Measurements from ENCODE around the gene LEP. TPM values are rescaled to one million over a fixed set of nuclear protein-coding genes. Genes with fewer than 3 reads are reported as not detected.
A peak's percentile ranks its signal among the peaks of the same experiment; 100 is the strongest.

The LEP gene
- total and polyA plus RNA-seq, 2 experiments from 2014 or later = 0.11 to 0.22 TPM

- H3K9me2 ChIP-seq (ENCODE audit: insufficient read depth) = no peaks in the 10 kb centered on the region
- H3F3A ChIP-seq (ENCODE audit: insufficient read depth) = no peaks in the 10 kb centered on the region
- no peak for DNase-seq
- no peak overlapping the region for H3K4me2 ChIP-seq (ENCODE audit: unreplicated experiment)
- in situ Hi-C loops (cut with MboI) = no loop called here
- peaks cover 11% of the 10 kb centered on the region for H3K9me3 ChIP-seq (ENCODE audit: low read depth)
- no peak overlapping the region for H2AFZ ChIP-seq
- peaks cover 29% of the 10 kb centered on the region for H3K27me3 ChIP-seq (replicated peaks; ENCODE audit: insufficient read depth)
- H3K27ac ChIP-seq = no peak overlapping the region
- TF ChIP-seq EZH2 (IDR thresholded peaks at IDR 0.05; ENCODE audit: insufficient read depth, poor library complexity, severe bottlenecking) = no peak
- TF ChIP-seq EZH2phosphoT487 (IDR thresholded peaks at IDR 0.05; ENCODE audit: insufficient read depth, low read depth) = no peak
- no peak overlapping the region for H3K4me3 ChIP-seq
- WGBS, 2 experiments (ENCODE audit: low coverage in 1 of 2, low lambda C conversion rate in 2 of 2, missing lambda C conversion rate in 2 of 2) = 68 to 69% methylated on average over 4 of the region's 4 CpGs
- no peaks in the 10 kb centered on the region for H4K20me1 ChIP-seq (ENCODE audit: insufficient read depth)
- no peaks in the 10 kb centered on the region for H3K4me1 ChIP-seq (ENCODE audit: insufficient read depth)
- no peaks in the 10 kb centered on the region for H3K36me3 ChIP-seq (ENCODE audit: low read depth)
- no peak overlapping the region for H3K9ac ChIP-seq
- H3K79me2 ChIP-seq (ENCODE audit: insufficient read depth) = no peaks in the 10 kb centered on the region
Measured at GRCh38 chr7:128197989-128198580, 43.0 kb upstream of the LEP start.

GRCh38 chr7:128200376-128200775, 40.7 kb upstream of the LEP start:
- H3K79me2 ChIP-seq (ENCODE audit: insufficient read depth) = no peaks in the 10 kb centered on the region
- H3K4me3 ChIP-seq = no peak overlapping the region
- H2AFZ ChIP-seq = no peak overlapping the region
- H3K27me3 ChIP-seq (replicated peaks; ENCODE audit: insufficient read depth) = peaks cover 27% of the 10 kb centered on the region
- no peaks in the 10 kb centered on the region for H3F3A ChIP-seq (ENCODE audit: insufficient read depth)
- no peaks in the 10 kb centered on the region for H4K20me1 ChIP-seq (ENCODE audit: insufficient read depth)
- H3K9me2 ChIP-seq (ENCODE audit: insufficient read depth) = no peaks in the 10 kb centered on the region
- in situ Hi-C loops (cut with MboI) = loop anchor here (10.0 kb wide), 2 partner anchors 66 to 476 kb away; no protein-coding TSS in a partner anchor
- no peak overlapping the region for H3K27ac ChIP-seq
- H3K36me3 ChIP-seq (ENCODE audit: low read depth) = no peaks in the 10 kb centered on the region
- H3K9ac ChIP-seq = no peak overlapping the region
- TF ChIP-seq EZH2phosphoT487 (IDR thresholded peaks at IDR 0.05; ENCODE audit: insufficient read depth, low read depth) (no peak), EZH2 (IDR thresholded peaks at IDR 0.05; ENCODE audit: insufficient read depth, poor library complexity, severe bottlenecking) (no peak)
- H3K4me1 ChIP-seq (ENCODE audit: insufficient read depth) = no peaks in the 10 kb centered on the region
- no peak for DNase-seq
- H3K4me2 ChIP-seq (ENCODE audit: unreplicated experiment) = no peak overlapping the region
- peaks cover 4% of the 10 kb centered on the region for H3K9me3 ChIP-seq (ENCODE audit: low read depth)
- 56 to 66% methylated on average over 6 of the region's 6 CpGs for WGBS, 2 experiments (ENCODE audit: low coverage in 1 of 2, low lambda C conversion rate in 2 of 2, missing lambda C conversion rate in 2 of 2)

GRCh38 chr7:128201067-128201689, 39.9 kb upstream of the LEP start:
- Histone ChIP-seq H3K9ac (no peak overlapping the region), H3K27ac (no peak overlapping the region), H3K79me2 (ENCODE audit: insufficient read depth) (no peaks in the 10 kb centered on the region), H3K9me3 (ENCODE audit: low read depth) (no peaks in the 10 kb centered on the region), H2AFZ (no peak overlapping the region), H3K36me3 (ENCODE audit: low read depth) (no peaks in the 10 kb centered on the region), H3K4me2 (ENCODE audit: unreplicated experiment) (peak overlapping the region; percentile 2), H3K4me3 (no peak overlapping the region), H3K27me3 (replicated peaks; ENCODE audit: insufficient read depth) (peaks cover 34% of the 10 kb centered on the region), H3K9me2 (ENCODE audit: insufficient read depth) (no peaks in the 10 kb centered on the region), H3K4me1 (ENCODE audit: insufficient read depth) (no peaks in the 10 kb centered on the region), H4K20me1 (ENCODE audit: insufficient read depth) (no peaks in the 10 kb centered on the region), H3F3A (ENCODE audit: insufficient read depth) (no peaks in the 10 kb centered on the region)
- no peak for DNase-seq
- TF ChIP-seq EZH2phosphoT487 (IDR thresholded peaks at IDR 0.05; ENCODE audit: insufficient read depth, low read depth) (no peak), EZH2 (IDR thresholded peaks at IDR 0.05; ENCODE audit: insufficient read depth, poor library complexity, severe bottlenecking) (no peak)
- in situ Hi-C loops (cut with MboI) = loop anchor here (10.0 kb wide), 2 partner anchors 66 to 476 kb away; no protein-coding TSS in a partner anchor
- WGBS, 2 experiments (ENCODE audit: low coverage in 1 of 2, low lambda C conversion rate in 2 of 2, missing lambda C conversion rate in 2 of 2) = 3 to 5% methylated on average over 20 to 37 of the region's 37 CpGs

- in situ Hi-C loops (cut with MboI) = loop anchor here (10.0 kb wide), 2 partner anchors 67 to 477 kb away; no protein-coding TSS in a partner anchor
- H3K27ac ChIP-seq = no peak overlapping the region
- H4K20me1 ChIP-seq (ENCODE audit: insufficient read depth) = no peaks in the 10 kb centered on the region
- no peaks in the 10 kb centered on the region for H3F3A ChIP-seq (ENCODE audit: insufficient read depth)
- no peaks in the 10 kb centered on the region for H3K36me3 ChIP-seq (ENCODE audit: low read depth)
- no peak overlapping the region for H2AFZ ChIP-seq
- H3K4me2 ChIP-seq (ENCODE audit: unreplicated experiment) = peak overlapping the region; percentile 2
- H3K9ac ChIP-seq = no peak overlapping the region
- H3K4me1 ChIP-seq (ENCODE audit: insufficient read depth) = no peaks in the 10 kb centered on the region
- no peaks in the 10 kb centered on the region for H3K79me2 ChIP-seq (ENCODE audit: insufficient read depth)
- peaks cover 34% of the 10 kb centered on the region for H3K27me3 ChIP-seq (replicated peaks; ENCODE audit: insufficient read depth)
- no peak overlapping the region for H3K4me3 ChIP-seq
- no peak for DNase-seq
- no peak for TF ChIP-seq EZH2 (IDR thresholded peaks at IDR 0.05; ENCODE audit: insufficient read depth, poor library complexity, severe bottlenecking)
- TF ChIP-seq EZH2phosphoT487 (IDR thresholded peaks at IDR 0.05; ENCODE audit: insufficient read depth, low read depth) = no peak
- H3K9me2 ChIP-seq (ENCODE audit: insufficient read depth) = no peaks in the 10 kb centered on the region
- WGBS, 2 experiments (ENCODE audit: low coverage in 1 of 2, low lambda C conversion rate in 2 of 2, missing lambda C conversion rate in 2 of 2) = 47 to 50% methylated on average over 15 to 17 of the region's 17 CpGs
- H3K9me3 ChIP-seq (ENCODE audit: low read depth) = no peaks in the 10 kb centered on the region
Measured at GRCh38 chr7:128201690-128202085, 39.4 kb upstream of the LEP start.
